ENCODE data around the gene CEL.

DNA sequence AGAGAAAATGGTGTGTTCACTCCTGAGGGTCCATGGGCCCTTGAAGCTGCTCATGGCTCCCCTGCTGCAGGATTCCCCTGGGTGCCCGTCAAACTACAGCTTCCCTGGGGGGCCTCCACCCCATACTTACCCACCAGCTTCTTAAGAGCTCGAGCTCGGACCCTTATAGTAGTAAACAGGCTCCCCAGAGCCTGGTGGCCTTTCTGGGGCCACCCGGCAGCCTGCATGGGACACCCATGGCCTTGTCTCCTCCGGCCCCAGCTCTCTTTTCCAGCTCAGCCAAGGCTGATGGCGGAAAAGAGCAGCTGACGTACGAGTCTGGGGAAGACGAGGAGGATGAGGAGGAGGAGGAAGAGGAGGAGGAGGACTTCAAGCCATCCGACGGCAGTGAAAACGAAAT lies 4.2 kb upstream of the CEL start:
- TF ChIP-seq, protein P1, sequence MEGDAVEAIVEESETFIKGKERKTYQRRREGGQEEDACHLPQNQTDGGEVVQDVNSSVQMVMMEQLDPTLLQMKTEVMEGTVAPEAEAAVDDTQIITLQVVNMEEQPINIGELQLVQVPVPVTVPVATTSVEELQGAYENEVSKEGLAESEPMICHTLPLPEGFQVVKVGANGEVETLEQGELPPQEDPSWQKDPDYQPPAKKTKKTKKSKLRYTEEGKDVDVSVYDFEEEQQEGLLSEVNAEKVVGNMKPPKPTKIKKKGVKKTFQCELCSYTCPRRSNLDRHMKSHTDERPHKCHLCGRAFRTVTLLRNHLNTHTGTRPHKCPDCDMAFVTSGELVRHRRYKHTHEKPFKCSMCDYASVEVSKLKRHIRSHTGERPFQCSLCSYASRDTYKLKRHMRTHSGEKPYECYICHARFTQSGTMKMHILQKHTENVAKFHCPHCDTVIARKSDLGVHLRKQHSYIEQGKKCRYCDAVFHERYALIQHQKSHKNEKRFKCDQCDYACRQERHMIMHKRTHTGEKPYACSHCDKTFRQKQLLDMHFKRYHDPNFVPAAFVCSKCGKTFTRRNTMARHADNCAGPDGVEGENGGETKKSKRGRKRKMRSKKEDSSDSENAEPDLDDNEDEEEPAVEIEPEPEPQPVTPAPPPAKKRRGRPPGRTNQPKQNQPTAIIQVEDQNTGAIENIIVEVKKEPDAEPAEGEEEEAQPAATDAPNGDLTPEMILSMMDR (IDR thresholded peaks at IDR 0.05) = no peak
- TF ChIP-seq POLR2A (IDR thresholded peaks at IDR 0.05) = no peak
- TF ChIP-seq EP300 (IDR thresholded peaks at IDR 0.05) = no peak
